GM19468 (cell line): ENCODE results near the gene FER.
"Not testable (repeated sequence)": the region's sequence is repeated elsewhere in the genome, so short reads cannot be mapped to it uniquely, and the experiment has no call there.

Experiments
- ATAC-seq: cut with Tn5 transposase; IDR thresholded peaks from one replicate; pipeline ENCODE4 v1.9.1; 2021; ENCODE audit warnings: mild to moderate bottlenecking, moderate library complexity, moderate number of reproducible peaks; ENCODE audit not compliant: unreplicated experiment; ENCODE audit errors: extremely low read depth

Gene FER

DNA sequence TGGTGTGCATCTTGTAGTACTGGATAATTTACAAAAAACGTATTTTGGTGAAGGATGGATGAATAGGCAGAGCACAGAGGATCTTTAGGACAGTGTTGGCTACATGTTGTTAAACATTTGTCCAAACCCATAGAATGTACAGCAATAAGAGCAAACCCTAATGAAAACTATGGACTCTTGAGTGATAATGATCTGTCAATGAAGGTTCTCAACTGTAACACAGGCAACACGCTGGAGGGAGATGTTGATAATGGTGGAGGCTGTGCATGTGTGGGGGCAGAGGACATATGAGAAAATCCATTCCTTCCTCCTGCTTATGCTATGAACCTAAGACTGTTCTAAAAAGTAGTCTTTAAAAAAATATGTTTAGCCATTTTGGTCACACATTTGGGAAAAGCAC lies 194.0 kb downstream of the FER start:
- ATAC-seq: no peak

DNA sequence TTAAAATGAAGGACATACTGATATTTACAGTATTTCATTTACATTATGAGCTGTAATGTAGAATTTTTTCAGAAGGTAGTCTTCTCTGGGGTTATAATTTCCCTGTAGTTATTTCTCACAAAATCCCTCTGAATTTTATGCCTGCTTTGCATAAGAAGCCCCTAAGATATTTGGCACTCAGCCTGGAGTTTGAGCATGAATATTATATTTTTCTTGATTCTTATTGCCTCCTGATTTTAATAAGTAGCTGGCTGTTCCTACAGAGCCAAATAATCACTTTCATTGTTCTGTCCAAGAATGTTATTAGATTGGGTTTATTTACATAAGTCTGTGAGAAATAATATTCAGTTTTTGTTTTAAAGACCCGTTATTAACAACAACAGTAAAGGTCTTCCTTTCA lies 195.0 kb downstream of the FER start:
- ATAC-seq: no peak

DNA sequence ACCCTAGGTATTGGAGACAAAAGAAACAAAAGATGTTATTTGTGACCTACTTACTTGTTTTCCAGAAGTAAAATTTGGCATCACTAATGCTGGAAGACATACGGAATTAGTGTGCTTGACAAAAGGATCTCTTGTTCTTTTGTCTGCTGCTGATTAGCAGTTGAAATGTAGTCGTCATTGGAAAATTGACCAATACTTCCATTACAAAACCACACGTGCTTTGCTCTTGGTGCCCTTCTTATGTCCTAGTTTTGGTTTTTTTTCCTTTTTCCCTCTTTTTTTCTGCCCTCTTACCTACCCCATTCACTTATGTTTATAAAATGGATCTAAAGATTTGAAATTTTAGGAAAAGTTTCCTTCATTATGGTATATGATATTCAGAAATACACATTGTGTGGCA lies 197.4 kb downstream of the FER start:
- ATAC-seq: no peak

DNA sequence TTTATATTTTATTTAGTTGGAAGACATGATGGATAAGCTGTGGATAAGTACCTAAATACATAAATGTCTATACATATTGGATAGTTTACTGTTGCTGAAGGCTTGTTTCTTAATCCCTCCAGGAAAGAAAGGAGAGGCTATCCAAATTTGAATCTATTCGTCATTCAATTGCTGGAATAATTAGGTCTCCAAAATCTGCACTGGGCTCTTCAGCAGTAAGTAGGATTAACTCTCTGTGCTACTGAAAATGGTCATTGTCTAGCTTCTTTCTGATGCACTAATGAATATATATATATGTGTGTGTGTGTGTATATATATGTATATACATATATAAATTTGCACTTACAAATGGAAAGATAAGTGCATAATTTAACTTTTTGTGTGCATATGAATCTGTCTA lies 198.3 kb downstream of the FER start:
- no peak for ATAC-seq

DNA sequence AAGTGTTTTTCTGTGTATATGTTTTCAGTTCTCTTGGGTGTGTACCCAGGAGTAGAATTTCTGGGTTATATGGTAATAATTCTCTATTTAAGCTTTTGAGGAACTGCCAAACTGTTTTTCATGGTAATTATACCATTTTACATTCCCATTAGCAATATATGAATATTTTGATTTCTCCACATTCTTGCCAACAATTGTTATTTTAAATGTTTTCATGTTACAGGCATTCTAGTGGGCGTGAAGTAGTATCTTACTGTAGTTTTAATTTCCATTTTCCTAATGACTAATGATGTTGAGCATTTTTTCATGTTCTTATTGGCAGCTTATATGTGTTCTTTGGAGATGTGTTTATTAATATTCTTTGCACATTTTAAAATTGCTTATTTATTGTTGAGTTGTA lies 199.5 kb downstream of the FER start:
- ATAC-seq: no peak

DNA sequence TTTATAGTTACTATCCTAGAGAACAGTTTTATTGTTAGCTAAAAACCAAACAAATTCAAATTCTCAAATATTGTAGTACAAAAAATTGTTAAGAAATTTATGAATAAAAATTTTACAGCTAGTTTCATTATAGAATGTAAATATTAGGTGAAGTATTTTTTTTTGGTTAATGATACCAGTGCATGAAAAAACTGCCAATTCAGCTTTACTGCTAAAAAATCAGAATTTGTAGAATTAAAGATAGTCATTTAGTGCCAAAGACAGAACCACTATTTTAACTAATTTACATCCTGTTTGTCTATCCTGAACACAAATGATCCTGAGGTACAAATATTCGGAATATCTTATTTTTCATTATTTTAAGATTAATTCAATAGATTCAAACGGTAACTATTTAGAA lies 202.6 kb downstream of the FER start:
- ATAC-seq: no peak

DNA sequence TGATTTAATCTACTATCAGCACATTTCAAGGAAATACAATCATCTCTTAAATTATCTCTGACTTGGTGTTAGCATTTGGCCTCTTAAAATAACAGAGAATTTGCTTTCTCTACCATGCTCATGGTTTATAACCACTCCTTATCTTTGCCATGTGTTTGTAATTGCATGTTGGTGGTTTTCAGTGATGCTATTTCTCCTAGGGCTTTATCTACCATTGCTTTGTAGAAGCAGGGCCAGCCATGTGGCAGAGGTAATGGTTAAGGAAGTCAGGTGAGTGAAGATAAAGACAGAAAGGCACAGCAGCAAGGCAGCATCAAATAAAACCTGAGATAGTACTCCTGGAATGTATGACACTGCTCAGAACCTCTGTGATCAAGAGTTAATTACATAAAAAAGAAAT lies 206.2 kb downstream of the FER start:
- ATAC-seq: no peak

DNA sequence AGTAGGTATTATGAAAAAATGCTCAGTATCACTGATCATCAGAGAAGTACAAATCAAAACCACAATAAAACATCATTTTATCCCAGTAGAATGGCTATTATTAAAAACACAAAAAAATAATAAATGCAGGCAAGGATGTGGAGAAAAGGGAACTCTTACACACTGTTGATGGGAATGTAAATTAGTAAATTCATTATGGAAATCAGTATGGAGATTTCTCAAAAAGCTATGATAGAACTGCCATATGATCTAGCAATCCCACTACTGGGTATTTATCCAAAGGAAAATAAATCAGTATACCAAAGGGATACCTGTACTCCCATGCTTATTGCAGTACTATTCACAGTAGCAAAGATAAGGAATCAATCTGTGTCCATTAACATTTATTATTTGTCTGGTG lies 209.6 kb downstream of the FER start:
- no peak for ATAC-seq

DNA sequence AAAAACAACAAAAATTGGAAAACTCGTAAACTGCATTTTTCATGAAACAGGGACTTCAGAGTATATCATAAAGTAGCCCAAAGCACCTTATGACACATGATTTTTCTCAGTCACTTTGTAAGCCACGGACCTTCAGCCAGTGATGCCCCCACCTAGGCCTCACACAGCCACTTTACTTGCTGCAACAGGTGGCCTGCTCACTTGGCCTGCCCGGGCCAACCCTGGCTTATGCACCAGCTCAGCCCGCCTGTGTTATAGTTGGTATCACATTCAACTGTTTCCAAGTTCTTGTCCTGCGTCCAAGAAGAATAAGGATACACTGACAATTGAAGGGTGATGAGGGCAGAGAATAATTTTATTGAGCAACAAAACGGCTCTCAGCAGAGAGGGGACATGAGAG lies 219.2 kb downstream of the FER start:
- no peak for ATAC-seq

DNA sequence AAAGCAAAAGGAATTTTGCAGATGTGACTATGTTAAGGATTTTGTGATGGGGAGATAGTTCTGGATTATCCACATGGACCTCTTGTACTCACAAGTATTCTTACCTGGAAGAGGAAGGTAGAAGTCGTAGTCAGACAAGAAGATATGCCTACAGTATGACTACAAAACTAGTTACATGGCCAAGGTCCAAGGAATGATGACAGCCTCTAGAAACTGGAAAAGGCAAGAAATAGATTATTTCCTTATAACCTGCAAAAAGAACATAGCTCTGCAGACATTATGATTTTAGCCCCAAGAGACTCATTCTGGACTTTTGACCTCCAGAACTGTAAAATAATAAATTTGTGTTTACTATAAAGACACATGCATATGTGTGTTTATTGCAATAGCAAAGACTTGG lies 226.9 kb downstream of the FER start:
- no peak for ATAC-seq

DNA sequence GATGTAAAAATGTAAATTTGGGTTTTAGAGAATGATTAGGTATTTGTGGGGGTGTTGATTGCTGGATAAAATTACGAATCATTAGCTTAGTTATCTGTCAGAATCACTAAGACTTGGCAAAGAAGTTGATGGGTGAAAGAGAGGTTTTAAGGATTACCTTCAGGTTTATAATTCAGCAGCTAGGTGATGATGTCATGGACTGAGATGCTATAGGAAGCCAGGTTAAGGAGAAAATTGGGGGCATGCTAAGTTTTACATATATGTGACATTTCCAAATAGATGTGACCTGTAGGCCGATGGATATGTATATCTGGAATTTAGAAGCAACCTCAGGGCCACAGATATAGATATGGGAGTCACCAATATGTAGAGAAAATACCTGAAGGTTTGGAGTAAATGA lies 228.0 kb downstream of the FER start:
- no peak for ATAC-seq

DNA sequence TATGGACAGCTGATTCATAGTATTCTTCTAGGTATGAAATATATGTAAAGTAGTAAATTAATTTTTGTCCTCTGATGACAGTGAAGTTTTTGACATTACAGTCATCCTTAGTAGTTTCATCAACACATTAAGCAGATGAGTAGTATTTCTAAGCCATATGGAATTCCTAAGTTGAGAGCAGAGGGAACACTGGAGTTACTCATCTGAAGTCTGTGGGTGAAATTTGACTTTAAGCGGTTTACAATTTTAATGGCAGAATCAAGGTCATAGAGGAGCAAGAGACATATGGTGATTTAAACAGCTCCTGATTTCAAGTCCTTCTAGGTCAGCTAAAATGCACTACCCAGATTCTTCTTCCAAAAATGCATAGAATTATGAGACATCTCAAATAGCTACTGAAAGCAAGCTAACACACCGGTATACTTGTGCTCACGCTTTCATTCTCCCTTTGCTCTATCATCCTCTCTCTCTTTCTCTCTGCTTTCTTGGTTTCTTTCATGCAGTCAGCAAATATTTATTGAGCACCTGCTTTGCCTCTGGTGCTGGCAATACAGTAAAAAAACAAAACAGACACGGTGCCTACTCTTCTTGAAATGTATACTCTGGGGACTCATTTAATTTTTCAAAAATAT lies 235.9 kb downstream of the FER start:
- ATAC-seq: no peak

DNA sequence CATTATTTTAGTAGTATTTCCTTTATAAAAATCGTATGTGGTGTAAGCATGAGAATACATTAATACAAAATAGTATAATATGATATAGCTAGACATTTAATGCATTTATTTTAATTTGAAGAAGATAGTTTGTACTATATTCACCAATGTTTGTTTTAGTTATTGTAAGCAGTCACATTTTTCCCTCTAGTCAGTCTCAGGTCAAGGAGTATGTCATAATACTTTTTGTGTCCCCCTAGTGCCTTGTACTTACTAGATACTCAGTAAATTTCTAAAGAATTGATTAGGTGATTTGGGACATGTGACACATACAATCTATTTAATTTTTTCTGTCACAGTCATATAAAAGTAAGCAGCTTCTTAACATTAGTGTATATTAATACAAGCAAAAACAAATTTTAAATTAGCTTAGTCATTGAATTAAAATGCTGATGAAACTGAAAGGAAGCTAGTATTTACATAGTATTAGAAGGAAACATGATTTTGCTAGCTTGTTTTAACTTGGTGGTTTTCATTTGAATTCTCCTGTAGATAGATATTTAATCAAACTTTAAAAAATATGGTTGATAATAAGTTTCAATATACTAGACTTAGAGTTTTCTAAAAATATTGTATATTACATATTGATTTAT lies 242.2 kb downstream of the FER start:
- ATAC-seq: no peak

DNA sequence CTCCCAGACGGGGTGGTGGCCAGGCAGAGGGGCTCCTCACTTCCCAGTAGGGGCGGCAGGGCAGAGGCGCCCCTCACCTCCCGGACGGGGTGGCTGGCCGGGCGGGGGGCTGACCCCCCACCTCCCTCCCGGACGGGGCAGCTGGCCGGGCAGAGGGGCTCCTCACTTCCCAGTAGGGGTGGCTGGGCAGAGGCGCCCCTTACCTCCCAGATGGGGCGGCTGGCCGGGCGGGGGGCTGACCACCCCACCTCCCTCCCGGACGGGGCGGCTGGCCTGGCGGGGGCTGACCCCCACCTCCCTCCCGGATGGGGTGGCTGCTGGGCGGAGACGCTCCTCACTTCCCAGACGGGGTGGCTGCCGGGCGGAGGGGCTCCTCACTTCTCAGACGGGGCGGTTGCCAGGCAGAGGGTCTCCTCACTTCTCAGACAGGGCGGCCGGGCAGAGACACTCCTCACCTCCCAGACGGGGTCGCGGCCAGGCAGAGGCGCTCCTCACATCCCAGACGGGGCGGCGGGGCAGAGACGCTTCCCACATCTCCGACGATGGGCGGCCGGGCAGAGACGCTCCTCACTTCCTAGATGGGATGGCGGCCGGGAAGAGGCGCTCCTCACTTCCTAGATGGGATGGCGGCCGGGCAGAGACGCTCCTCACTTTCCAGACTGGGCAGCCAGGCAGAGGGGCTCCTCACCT lies 244.8 kb downstream of the FER start:
- ATAC-seq: not testable (repeated sequence)

DNA sequence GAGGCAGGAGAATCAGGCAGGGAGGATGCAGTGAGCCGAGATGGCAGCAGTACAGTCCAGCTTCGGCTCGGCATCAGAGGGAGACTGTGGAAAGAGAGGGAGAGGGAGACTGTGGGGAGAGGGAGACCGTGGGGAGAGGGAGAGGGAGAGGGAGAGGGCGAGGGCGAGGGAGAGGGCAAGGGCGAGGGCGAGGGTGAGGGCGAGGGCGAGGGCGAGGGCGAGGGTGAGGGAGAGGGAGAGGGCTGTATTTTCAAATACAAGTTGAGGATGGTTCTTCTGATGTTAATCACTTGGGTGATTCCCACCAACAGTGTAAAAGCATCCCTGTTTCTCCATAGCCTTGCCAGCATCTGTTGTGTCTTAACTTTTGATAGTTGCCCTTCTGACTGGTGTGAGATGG lies 245.7 kb downstream of the FER start:
- ATAC-seq: not testable (repeated sequence)

DNA sequence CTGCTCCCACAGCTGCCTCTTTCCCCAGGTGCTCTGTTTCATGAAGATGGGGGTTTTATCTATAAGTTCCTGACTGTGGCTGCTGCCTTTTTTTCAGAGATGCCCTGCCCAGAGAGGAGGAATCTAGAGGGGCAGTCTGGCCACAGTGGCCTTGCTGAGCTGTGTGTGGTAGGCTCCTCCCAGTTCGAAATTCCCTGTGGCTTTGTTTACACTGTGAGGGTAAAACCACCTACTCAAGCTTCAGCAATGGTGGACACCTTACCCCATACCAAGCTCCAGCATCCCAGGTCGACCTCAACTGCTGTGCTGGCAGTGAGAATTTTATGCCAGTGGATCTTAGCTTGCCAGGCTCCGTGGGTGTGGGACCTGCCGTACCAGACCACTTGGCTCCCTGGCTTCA lies 250.0 kb downstream of the FER start:
- no peak for ATAC-seq

DNA sequence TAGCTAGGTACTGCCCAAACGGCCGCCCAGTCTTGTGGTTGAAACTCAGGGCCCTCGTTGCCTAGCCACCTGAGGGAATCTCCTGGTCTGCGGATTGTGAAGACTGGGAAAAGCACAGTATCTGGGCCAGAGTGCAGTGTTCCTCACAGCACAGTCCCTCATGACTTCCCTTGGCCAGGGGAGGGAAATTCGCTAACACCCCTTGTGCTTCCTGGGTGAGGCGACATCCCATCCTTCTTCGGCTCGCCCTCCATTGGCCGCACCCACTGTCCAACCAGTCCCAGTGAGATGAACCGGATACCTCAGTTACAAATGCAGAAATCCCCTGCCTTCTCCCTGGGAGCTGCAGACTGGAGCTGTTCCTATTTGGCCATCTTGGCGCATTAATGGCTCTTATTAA lies 250.5 kb downstream of the FER start:
- no peak for ATAC-seq

DNA sequence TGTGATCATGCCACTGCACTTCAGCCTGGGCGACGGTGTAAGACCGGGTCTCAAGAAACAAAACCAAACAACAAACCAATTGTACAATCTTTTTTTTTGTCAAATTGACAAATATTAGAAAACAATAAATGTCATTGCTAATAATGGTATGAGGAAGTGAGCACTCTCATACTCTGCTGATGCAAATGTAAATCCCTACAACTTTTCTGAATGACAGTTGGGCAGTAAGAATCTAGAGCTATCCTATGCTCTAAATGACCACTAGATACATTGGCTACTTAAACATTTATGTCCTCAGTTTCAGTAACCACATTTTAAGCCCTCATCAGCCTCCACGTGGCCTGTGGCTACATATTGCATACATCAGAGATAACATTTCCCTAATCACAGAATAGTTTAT lies 256.2 kb downstream of the FER start:
- ATAC-seq: no peak

DNA sequence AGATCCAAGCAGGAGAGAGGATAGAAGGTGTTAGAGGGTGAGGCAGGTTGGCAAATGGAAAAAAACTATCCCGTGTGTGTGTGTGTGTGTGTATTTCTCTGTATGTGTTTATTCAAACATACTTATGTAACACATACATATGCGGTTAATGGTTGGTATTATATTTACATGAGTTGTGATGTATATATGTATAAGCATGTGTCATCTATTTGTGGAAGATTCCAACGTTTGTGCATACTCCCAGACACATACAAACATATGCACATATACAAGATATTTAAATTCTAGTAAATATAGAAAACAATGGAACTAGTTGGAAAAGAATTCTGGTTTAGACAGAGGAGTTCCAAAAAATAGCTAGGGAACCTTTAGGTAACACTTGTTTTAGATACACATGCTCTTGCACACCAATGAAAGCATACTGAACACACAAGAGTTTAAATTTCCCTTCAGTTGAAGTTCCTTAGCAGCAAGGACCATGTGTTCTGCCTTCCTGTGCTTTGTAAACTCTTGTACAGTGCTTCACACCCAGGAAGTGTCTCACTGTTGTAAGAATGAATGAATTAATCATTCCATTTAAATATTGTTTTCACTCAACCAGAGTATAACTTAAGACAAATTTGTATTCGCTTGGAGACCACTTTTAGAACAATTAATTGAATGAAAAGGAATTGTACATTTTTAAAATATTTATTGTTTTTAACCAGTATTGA lies 257.8 kb downstream of the FER start:
- no peak for ATAC-seq

DNA sequence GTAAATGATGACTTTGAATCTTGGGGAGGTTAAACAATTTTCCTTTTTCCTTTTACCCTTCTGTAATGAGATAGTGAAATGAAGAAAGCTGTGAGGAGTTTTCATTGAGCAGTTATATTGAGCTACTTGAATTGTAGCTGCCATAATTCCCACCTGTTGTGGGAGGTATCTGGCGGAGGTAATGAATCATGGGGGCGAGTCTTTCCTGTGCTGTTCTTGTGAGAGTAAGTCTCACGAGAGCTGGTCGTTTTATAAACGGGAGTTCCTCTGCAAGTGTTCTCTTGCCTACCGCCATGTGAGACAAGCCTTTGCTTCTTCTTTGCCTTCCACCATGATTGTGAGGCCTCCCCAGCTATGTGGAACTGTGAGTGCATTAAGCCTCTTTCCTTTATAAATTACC lies 258.4 kb downstream of the FER start:
- no peak for ATAC-seq

DNA sequence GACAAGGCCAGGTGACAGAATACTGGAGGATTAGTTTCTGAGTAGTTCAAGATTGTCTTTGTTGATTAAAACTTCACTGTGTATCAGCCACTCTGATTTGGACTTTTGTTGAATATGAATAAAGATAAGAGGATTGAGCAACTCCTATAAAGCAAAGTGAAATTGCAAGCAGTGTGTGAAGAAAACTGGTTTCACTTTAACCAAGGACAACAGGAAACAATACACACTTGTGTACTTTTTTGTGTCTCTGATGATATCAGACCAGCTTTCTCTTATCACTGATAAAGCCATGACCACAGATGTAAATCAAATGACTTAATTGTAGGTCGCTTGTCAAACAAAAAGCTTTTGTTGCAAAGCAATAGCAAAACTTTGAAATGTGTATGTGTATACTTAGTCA lies 268.6 kb downstream of the FER start:
- no peak for ATAC-seq
